Right lung (tissue), 5 donors: ENCODE data around the gene INTS3. TPM values are rescaled to one million over a fixed set of nuclear protein-coding genes. Genes with fewer than 3 reads are reported as not detected.

ENCODE experiments used
- DNase-seq, 2 donors: peaks; one replicate each; pipeline ENCODE4 v3.0.0-alpha.2; 2013
- polyA plus RNA-seq, 5 donors: library from polyadenylated mRNA; unstranded; fragments of 120-200 nt; gene quantifications; one replicate each; pipeline versions ENCODE4 v1.2.1 to v1.2.3, GENCODE V29; 2013; ENCODE audit warnings: inconsistent platforms in 1 of 5, low replicate concordance in 1 of 5; ENCODE audit not compliant: insufficient read length in 5 of 5, insufficient read depth in 1 of 5

The INTS3 gene
- polyA plus RNA-seq, 5 donors: 98.2 to 130 (median 104) TPM

DNA sequence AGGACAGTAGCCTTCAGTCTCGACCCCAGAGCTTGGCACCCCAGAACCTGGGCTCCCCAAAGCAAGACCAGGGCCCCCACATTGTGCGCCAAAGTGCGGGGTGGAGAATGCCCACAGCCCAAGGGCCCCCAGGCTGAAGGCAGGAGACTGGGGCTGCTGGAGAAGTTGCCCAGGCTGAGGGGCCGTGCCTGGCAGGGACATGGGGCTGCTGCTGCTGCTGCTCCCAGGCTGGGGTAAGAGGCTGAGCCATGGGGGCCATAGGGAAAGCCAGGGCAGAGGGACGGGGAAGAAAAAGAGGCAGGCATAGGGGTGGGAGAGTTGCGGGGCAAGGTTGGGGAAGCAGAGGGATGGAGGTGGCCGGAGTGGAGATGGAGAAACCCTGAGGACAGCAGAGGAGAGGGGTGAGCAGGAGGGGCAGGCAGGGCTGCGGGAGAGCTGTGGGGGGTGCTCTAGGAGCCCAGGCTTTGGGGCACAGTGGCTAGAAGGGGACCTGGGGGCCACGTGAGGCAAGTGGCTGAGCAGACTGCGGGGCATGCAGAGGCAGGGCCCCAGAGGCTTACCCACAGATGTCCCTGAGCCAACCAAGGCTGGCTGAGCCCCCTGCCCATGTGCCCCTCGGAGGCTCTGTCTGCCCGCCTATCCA is 66.2 kb downstream of the INTS3 start:
- DNase-seq: no peak

DNA sequence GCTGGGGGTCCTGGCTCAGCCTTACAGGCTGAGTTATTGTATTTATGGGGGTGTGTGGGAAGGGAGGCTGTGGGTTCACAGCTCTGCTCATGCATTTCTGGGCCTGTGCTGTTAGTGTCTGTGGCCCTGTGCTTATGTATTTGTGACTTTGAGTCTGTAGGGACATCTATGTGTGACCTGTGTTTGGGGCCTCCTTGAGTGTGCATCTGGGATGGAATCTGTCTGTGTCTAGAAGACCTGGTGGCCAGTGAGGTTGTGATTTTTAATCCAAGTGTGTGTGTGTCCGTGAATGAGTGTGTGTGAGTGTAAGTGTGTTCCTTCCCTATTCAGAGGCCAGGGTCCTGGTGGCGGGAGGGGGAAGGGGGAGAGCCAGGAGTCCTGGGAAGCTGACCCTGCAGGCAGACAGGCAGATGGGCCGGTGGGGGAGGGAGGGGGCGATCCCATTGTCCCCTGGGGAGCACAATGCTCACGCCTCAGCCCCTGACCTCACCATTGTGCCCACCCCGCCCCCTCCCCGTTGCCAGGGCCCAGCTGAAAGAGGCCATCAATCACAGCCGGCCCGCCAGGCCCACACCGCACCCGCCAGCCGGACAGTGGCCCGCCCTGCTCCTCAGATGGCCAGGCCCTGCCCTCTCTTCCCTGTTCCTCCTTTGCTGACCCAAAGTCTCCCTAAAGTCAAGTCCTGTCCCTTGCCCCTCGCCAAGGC is 66.9 kb downstream of the INTS3 start:
- DNase-seq: no peak

DNA sequence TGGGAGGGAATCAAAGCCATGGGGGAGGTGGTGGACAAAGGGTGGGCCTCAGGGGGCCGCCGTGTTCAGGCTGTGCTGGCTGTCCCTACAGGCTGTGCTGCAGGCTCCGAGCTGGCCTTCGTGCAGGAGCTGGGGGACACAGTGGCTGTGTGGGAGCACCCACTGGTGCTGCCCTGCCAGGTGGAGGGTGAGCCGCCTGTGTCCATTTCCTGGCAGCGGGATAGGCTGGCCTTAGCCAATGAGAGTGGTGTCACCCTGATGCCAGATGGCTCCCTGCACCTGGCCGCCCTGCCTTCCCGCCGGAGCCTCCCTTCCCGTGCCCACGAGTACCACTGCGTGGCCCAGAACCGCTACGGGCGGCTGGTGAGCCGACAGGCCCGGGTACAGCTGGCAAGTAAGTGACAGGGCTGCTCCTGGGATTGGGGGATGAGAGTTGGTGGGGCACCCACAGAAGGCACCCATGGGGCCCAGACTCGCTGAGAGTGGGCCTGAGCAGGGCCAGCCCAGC is 67.5 kb downstream of the INTS3 start:
- no peak for DNase-seq

DNA sequence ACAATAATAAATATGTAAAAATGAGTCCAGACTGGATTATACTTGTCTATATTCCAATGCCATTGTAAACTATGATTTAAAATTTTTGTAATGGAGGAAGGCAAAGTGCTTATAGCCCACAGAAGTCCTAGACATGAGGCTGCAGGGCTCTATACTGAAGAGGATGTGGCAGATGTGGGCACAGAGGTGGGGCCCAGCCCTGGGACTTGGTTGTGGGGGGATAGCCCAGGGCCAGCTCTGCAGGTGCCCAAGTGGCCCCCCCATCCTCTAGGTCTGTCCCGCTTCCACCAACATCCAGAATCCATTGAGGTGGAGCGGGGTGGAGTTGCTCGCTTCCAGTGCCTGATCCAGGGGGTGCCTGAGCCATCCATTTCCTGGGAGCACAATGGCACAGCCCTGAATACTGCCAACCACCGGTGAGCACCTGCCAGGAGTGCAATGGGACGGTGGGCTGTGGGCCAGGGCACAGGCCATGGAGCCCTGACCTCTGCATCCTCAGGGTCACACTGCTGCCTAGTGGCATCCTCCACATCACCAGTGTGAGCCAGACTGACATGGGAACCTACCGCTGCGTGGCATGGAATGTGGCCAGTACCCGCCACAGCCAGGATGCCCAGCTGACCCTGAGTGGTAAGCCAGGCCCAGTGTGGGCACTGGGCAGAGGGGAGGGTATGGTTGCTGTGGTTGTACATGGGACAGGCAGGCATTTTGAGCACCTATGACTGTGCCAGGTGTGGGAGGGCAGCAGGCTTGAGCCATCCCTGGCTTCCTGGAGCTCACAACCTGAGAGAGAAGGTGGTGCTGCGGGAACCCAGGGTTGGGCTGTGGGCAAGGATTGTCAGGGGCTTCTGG is 68.3 kb downstream of the INTS3 start:
- DNase-seq: no peak

DNA sequence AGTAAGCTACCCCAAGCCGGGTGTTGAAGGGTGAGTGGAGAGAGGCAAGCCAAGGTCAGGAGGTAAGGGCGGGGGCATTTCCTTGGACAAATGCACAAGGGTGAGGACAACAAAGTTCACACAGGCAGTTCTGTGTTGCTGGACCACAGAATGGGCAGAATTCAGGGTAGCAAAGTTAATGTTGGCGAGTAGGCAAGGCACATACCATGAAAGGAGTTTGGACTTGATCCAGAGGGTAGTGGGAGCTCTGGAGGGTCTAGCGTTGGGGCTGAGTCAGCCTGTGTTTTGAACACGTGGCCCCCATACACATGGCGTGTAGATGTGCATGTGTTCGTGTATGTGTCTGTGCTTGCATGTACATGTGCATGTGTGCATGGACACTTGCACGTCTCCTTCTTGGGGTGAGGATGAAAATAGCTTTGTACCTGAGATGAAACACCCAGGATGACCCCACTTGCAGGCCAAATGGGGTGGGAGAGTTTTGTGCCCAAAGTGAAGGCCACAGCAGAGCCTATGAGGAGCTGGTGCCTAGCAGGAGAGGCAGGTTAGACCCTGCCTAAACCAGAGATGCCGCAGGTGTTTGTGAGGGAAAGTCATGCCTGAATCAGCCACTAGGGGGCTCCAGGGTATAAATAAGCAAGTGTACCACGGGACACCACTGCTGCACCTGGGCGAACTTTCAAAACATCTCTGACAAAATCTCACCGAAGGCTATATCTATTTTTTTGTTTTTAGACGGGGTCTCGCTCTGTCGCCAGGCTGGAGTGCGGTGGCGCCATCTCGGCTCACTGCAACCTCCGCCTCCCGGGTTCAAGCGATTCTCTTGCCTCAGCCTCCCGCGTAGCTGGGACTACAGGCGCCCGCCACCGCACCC is 69.2 kb downstream of the INTS3 start:
- DNase-seq: peak in 1 of 2 donors; percentile 40

DNA sequence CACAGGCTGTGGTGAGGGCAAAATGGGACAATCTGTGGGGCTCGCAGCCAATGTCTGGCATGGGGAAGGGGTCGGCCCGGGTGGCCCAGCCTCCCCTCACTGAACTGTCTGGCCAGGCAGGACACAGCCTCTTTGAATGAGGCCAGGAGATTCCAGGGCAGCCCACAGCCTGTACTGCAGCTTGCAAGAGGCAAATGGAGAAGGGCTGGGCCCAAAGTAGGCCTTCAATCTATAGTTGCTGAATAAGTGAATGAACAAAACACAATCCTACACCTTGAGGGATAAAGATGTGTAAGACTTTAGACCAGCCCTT is 70.6 kb downstream of the INTS3 start:
- DNase-seq: no peak

DNA sequence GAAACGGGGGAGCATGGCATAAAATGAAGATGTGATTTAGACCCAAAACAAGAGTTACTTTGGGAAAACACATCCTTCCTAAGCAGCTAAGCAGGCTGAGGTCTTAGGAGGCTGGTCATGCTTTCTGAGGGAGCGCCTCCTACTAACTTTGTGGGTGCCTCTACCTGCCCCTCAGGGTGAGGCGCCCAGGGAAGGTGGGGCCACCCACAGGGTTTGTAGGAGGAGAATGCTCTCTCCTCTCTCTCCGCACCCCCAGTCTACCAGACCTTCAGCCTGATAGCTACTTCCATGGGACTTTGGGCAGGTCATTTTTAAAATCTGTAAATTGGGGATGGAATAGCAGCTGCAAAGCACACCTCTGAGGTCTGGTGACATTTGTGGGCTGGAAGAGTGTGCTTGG is 71.2 kb downstream of the INTS3 start:
- no peak for DNase-seq

DNA sequence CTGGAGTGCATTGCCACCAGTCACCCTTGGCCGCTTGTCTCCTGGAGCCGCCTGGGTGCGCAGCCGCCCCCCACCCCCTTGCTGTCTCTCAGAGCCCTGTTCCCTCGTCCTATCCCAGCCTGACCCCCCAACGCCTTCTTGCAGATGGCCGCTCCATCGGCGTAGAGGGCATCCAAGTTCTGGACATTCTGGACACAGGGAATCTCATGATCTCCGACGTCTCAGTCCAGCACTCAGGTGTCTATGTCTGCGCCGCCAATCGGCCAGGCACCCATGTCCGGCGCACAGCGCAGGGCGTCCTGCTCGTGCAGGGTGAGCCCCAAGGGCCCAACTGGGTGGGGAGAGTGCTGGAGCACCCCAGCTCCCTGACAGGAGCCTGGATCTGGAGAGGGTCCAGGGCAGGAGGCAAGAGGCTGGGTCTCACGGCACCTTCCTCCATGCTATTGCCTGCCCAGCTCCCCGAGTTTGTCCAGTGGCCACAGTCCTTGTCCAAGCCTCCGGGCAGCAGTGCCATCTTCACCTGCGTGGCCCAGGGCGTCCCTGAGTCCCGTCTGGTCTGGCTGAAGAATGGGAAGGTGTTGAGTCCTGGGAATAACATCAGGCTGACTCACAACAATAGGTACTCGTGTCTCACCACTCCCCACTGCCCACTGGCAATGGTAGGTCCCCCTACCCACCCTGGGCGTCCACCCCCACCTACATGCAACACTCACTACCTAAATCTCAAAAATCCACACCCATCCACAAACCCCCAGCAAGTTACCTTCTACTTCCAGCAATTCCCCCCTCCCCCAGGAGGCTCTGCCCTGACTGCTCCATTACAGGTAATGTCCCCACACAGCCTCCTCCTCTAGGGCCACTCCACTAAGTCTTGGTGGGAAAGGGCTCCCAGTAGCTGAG is 72.0 kb downstream of the INTS3 start:
- DNase-seq: no peak

DNA sequence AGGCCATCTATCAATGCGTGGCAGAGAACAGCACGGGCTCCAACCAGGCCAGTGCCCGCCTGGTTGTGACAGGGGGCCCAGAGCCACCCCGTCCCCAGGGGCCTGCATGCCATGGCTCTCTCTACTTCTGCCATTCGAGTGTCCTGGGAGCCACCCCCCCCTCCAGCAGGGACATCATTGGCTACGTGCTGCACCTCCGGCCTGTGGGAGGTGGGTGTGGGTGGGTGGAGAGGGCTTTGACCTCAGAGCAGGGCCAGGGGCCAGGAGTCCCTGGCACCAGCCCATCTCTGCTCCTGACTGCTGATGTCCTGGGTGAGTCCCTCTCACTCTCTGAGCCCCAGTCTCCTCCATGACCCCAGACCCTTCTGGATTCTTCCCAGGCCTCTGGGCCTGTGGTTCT is 72.7 kb downstream of the INTS3 start:
- no peak for DNase-seq

DNA sequence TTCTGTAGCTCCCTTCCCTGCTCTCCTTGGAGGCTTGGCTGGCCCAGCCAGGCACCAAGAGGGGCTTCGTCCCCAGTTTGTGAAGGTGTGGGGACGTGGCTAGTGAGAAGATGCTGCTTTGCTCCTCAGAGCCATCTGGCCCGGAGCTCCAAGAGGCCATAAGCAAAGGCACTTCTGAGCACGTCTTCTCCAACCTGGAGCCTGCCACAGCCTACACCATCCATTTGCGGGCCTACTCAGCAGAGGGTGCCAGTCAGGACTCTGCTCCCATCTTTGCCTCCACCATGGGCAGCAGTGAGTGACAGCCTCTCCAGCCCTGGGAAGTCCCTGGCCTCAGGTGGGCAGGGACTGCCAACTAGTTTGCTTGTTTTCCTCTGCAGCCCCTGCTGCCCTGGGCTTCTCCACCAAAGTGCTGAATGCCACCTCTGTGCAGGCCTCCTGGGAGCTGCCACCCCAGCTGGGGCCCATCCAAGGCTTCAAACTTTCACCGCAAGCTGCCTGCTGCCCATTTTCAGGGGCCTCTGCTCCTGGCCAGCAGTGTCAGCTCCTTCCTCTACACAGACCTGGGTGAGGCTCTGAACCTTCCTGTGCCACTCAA is 73.3 kb downstream of the INTS3 start:
- no peak for DNase-seq

DNA sequence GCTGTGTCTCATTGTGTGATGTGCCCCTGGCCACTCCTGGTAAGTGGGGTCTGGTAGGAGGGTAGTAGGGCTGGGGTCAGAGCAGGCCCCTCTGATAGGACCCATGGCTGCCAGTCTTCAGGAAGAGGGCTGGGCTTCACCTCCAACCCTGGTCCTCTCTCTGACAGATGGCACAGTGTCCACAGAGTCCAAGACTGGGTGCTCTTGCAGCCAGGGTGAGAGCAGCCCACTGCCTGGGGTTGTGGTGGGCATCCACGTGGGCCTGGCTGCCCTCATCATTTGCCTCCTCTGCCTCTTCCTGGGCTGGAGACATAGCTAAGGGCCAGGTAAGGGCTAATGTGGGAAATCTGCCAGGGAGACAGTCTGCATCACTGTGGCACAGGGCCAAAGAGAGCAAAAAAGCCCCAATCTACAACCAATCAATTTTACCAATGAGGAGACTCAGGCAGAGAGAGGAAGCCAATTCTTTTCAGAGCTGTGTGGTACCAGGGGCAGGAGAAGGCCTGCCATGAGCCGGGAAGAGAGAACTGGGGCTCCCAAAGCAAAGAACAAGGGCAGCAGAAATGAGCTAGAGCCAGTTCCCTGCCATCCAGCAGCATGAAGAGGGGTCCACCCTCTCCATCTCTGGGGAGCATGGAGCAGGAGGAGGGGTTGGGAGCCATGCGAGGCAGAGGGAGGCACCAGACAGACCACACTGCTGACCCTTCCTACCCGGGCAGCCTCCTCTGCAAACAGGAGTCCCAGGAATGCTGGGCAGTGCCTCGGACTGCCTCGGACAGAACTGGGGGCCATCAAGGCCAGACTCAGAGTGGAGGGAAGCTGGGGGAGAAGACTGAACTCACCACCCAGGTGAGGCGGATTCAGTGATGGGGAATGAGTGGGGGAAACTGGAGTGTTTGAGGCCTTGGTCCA is 74.2 kb downstream of the INTS3 start:
- DNase-seq: no peak

DNA sequence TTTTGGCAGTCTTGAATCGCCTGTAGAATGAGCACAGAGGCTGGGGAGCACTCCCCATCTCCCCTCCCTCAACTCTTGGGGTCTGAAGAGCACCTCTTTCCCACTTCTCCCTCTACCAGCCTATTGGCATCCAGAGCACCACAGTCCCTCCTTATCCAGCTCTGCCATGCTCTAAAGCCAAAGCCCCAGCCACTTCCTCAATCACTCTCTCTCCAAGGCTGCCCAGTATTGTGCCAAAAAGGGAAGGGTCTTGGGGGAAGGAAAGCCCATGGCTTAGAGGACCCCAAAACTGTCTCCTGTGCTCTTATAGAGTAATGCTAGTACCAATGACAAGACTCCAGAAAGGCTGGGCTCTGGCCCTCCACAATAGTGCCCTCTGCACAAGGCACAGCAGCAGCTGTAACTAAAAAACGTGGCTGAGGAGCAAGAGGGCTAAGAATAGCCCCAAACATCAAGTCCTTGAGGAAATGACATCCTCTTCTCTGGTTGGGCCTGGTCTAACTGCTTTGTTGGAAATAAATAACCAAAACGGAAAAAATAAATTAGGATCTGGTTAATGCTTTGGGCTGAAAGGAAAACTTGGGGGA is 75.7 kb downstream of the INTS3 start:
- no peak for DNase-seq

DNA sequence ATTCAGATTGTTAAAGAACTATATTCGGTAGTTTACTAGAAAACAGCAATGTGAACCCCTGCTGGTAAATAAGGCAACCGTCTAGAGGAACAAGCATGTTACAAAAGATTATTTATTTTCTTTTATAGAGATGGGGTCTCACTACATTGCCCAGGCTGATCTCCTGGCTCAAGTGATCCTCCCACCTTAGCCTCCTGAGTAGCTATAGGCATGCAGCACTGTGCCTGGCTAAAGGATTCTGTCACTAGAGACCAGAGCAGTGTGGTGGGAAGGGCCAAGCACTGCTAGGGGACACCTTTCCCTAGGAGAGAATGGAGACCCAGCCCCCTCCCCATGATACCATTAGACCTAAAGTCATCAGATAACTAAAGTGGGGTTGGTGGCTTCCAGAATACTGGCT is 76.3 kb downstream of the INTS3 start:
- DNase-seq: no peak

DNA sequence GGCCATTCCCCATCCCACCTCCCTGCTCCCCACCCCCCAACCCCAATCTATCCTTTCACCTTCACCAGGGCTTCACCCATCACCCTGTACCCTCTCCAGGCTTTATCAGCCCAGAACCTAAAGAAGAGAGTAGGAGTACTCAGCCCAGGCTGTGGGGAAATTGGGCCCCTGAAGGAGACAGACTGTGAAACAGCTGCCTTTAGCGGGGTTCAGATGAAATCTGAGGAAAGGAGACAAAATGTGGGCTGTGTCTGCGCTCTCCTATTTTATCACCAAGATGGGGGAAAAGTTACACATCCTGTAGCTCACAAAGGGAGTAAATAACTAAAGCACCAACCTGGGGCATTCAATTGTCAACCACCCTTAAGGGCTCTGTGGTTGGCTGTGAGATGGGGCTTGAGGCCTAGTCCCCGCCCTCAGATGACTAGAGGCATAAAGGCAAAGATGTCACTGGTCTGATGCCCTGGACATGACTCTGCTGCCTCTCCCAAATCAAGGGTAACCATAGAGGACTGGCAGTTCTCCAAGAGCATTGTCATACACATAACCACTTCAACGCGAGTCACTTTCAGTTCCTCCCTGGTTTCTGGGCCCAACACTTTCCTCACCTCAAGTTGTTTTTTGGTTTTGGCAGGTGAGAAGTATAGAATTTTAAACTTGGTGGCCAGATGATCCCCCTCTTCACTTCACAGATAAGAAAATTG is 77.3 kb downstream of the INTS3 start:
- DNase-seq: no peak

DNA sequence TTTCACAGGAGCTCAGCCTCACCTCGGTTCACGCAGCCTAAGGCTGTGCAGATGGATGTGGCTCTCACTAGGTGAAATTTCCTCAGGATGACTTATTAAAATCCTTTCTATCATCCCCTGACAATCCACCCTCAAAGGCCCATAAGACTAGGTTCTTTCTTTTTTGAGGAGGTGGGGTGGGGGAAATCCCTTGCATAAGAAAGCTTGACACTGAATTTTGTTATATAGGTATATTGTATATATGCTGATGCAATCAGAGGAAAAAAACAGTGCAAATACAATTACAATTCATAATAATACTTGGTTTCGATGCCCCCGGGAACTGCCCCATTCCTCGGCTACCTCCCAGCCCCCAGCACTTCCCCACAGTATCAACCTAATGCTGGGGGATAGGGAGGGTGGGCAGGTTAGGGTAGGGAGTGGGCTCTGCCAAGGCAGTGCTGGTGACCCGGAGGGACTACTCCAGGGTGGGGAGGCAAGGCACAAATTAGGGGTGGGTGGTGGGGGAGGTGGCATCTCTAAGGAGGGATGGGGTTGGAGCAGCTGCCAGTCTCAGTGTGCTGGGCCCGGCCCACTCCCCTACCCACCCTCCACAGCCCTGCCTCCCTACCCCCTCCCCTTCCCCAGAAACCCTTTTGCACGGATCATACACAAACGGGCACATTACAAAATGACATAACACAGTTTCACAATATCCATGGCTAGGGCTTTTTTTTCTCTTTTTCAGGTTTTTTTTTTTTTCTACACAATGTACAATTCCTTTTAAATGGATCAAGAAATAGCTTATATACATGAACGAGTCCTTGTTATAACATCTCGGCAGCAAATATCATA is 78.3 kb downstream of the INTS3 start:
- no peak for DNase-seq

DNA sequence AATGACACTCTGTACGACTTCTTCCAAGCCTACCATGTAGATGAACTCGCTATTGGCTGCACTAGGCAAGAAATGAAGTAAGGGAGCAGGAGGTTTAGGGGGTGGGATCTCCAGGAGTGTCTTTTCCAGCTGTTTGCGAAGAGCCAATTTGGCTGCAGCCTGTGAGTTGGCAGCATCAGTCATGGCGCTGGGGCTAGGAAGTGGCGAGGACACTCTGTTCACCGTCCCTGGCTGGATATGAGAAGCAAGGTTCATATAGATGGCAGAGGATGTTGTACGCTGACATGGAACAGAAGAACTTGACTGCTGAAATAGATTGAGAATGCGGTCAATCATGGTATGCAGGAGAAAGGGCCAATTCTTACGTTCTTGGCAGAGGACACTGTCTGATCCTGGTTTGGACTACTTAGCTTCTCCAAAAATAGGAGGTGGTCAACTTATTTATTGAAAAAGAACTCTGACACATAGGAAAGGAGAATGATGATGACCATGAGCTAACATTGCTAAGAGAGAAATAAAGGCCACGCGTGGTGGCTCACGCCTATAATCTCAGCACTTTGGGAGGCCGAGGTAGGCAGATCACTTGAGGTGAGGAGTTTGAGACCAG is 88.5 kb downstream of the INTS3 start:
- DNase-seq: no peak

DNA sequence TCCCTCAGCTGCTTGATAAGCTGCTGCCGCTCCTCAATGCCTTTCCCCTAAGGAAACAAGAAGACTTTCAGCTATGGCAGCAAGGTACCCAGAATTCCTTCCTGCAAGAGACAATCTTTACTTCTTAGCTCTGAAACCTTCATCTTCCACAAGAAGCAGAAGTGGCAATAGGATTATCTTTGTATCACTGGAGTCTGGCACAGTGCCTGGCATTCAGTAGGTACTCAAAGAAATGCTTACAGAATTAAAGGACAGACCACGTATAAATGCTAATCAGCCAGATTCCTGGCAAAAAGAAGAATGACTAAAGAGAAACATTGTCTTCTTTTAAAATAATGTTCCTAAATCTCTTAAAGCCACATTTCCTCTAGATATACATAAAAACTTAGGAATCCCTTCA is 91.0 kb downstream of the INTS3 start:
- DNase-seq: no peak
